GM12891 (cell line): ENCODE results near the gene SQSTM1.

Experiments used
- DNase-seq: peaks from one replicate; pipeline ENCODE4 v3.0.0; 2011; ENCODE audit warnings: low spot score; ENCODE audit not compliant: insufficient read length
- FAIRE-seq: peaks from 2 replicates; lab custom pipeline; 2011; peaks lifted over from hg19 to GRCh38; lab: Jason Lieb, UNC
- PAX5 ChIP-seq: IDR thresholded peaks from 2 replicates; pipeline ENCODE4 v1.6.1; 2011; ENCODE audit warnings: low read length, moderate library complexity, mild to moderate bottlenecking; ENCODE audit not compliant: insufficient read depth, severe bottlenecking
- POLR2A ChIP-seq: IDR thresholded peaks from 2 replicates; pipeline ENCODE4 v1.6.1; 2011; ENCODE audit warnings: low read depth, low read length, control low read depth
- POLR2AphosphoS5 ChIP-seq: IDR thresholded peaks from 2 replicates; pipeline ENCODE4 v1.6.1; 2011; ENCODE audit warnings: low read depth, low read length, control low read depth
- POU2F2 ChIP-seq: IDR thresholded peaks from 2 replicates; pipeline ENCODE4 v1.6.1; 2011; ENCODE audit warnings: low read depth, mild to moderate bottlenecking, control low read depth, low read length, moderate library complexity
- SPI1 ChIP-seq: IDR thresholded peaks from 2 replicates; pipeline ENCODE4 v1.6.1; 2011; ENCODE audit warnings: low read depth, low read length, control low read depth
- TAF1 ChIP-seq: IDR thresholded peaks from 2 replicates; pipeline ENCODE4 v1.6.1; 2011; ENCODE audit warnings: low read depth, low read length, control low read depth

The SQSTM1 gene

DNA sequence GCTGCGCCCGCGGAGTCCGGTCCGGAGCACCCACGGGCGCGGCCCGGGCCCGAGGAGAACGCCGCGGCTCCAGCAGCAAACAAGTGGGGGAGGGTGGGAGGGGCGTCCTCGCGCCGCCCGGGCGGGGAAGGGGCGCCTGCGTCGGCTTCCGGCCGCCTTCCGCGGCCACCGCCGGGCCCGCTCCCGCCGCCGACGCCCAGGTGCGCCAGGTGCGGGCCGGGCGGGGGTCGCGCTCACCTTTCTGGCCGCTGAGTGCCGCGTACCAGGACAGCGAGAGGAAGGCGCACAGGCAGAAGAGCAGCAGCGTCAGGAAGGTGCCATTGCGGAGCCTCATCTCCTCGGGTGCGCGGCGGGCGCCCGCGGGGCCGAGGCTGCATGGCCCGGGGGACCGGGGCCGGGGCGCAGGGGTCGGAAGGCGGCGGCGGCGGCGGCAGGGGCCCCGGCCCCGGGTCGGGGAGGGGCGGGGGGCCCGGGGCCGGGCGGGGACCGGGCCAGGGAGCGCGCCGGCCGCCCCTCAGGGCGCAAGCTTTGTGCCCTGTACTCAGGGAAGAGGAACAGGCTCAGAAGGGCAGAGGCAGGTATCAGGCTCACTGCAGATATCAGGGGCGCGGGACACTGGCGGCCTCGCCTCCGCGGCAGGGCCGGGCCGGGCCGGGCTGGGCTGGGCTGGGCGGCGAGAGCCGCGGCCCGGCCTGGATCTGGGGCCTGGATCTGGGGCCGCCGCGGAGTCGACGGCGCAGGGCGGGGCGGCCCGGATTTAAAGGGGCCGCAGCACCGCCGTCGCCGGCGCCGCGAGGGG is 14.3 kb upstream of the SQSTM1 start, which contains the start of gene MGAT4B:
TSS of gene MGAT4B (minus strand) at position 617 of the 799 bp plus-strand sequence. CDS start at position 334, 283 bp downstream.
- FAIRE-seq: peak; percentile 63

DNA sequence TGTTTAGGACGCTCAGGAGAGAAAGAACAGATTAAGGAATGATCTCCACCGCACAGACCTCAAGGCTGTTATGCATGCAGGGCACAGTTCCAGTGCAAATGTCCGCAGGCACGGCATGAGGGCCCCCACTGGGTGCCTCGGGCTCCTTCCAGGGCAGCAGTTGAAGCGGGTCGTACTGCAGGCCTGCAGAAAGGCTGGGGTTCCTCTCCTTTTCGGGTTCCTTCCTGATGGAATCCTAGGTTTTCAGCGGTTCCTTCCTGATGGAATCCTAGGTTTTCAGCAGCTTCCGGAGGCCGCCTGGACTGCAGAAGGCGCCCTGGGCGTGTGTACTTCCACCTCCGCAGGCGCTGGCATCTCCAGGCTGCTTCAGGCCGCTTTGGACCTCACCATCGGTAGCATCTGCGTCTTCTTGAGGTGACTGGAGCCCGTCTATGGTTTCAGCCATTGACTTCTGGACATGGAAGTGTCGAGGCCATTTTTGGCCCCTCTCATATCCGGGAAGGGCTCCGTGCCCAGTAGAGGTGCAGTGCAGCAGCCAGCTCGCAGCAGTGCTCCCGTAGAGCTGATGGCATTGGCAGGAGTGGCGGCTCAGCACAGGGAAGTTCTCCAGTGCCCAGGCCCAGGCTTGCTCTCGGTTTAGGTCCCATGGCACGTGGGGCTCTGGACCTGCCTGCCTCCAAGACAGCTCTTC is 8.4 kb upstream of the SQSTM1 start:
- FAIRE-seq: no peak
- no peak for TF ChIP-seq POU2F2
- no peak for TF ChIP-seq PAX5
- TF ChIP-seq POLR2AphosphoS5: no peak
- TF ChIP-seq POLR2A: no peak
- TF ChIP-seq TAF1: no peak
- no peak for TF ChIP-seq SPI1
- DNase-seq: no peak

More for the DNA sequence above, 14.3 kb upstream of the SQSTM1 start, which contains the start of gene MGAT4B:
- TF ChIP-seq POU2F2 (no peak), TAF1 (peak; percentile 69), POLR2A (peak; percentile 24; the same call in 1 of the 2 replicates), POLR2AphosphoS5 (peak; percentile 47; the same call in 1 of the 2 replicates), SPI1 (no peak), PAX5 (no peak)
- DNase-seq: peak; percentile 91

DNA sequence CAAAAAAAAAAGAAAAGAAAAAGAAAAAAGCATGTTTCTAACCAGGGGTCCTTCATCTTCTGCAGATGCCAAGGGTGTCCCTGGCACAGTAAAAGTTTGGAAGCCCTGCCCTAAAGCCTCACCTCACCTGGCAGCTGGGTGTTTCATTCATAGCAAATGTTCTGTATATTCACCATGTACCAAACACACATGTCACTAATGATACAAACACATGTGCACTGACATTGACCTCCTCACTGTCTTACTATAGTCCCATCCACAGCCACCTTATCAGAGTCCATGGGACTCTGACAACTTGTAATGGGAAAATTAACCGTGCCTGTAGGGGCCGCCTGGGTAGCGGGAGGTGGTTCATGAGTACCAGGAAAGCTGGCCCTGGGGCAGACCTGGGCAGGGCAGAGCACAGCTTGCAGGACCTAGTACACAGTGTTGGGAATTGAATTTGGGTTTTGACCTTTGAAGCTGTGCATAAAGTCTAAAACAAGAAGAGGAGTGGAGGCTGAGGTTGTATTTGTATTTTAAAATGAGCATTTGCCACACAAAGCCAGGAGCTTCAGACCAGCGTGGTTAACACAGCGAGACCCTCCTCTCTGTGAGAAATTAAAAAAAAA is 7.6 kb upstream of the SQSTM1 start:
- FAIRE-seq (no peak), DNase-seq (no peak)
- TF ChIP-seq PAX5: no peak
- TF ChIP-seq TAF1: no peak
- no peak for TF ChIP-seq POLR2A
- TF ChIP-seq SPI1: no peak
- TF ChIP-seq POLR2AphosphoS5: no peak
- no peak for TF ChIP-seq POU2F2

DNA sequence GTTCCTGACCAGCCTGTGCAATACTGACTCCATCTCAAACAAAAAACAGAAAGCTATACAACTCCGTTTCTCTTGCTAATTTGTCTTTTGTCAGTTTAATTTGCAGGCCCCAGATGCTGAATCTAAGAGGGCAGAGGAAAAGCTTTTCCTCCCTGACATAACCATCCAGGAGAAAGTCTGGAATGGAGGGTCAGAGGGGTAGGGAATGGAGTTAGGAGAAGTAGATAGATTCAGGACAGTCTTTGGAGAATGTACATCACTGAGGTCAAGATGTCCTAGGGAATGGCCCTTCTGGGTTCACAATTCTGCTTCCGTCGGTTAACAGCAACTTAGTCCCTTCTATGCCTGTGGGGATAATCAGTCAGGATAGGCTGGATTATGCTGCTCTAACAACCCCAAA is 6.6 kb upstream of the SQSTM1 start:
- no peak for FAIRE-seq
- DNase-seq: no peak
- TF ChIP-seq POLR2A: no peak
- TF ChIP-seq PAX5: no peak
- TF ChIP-seq TAF1: no peak
- TF ChIP-seq POLR2AphosphoS5: no peak
- TF ChIP-seq SPI1: no peak
- no peak for TF ChIP-seq POU2F2

DNA sequence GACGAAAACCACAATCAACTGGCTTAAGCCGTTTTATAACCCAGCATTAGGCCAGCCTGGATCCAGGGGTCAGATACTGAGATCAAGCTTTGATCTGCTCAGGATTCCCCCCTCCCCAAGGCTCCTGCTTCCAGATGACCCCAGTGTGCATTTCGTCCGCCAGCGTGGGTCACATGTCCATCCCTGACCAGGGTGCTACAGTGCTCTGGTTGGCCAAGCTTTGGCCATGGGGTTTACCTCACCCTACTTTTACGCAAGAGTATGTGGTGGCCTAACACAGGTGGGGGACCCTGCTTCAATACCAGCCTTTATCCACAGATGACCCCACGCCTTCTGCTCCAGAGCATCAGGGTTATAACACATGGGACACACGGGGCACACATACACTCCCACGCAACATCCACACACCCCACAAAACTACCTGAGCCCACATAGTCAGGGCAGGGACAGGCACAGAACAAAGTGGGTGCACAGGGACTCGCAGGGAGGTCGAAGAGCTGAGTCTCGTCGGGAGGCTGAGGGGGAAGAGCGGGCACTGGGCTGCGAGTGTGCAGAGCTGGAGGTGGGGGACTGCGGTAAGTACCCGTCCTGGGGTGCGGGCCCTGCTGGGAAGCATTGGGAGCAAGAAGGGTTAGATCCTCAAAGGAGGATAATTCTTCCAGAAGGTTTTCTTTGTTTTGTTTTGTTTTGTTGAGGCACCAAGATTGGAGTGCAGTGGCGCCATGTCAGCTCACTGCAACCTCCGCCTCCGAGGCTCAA is 5.0 kb upstream of the SQSTM1 start:
- FAIRE-seq: no peak
- TF ChIP-seq POLR2A (no peak), PAX5 (no peak), SPI1 (no peak), TAF1 (no peak), POLR2AphosphoS5 (no peak), POU2F2 (no peak)
- no peak for DNase-seq

DNA sequence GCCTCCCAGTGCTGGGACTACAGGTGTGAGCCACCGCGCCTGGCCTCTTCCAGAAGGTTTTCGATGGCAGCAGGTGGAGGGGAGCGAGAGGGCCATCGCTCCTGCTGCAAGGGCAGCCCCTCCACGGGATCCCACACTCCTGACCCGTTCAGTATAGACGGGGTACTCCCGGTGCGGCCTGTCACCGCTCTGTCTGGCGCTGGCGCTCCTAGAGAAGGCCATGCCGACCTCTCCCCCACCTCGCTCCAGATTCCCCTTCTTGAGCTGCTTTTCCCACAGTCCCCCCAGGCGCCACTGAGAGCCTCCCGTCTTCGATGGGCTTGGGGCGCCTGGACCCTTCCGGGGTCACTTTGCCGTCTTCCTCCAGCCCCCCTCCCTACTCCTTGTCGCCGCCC is 4.3 kb upstream of the SQSTM1 start:
- DNase-seq: no peak
- TF ChIP-seq POLR2AphosphoS5 (no peak), PAX5 (no peak), POU2F2 (no peak), SPI1 (no peak), POLR2A (no peak), TAF1 (no peak)
- no peak for FAIRE-seq

DNA sequence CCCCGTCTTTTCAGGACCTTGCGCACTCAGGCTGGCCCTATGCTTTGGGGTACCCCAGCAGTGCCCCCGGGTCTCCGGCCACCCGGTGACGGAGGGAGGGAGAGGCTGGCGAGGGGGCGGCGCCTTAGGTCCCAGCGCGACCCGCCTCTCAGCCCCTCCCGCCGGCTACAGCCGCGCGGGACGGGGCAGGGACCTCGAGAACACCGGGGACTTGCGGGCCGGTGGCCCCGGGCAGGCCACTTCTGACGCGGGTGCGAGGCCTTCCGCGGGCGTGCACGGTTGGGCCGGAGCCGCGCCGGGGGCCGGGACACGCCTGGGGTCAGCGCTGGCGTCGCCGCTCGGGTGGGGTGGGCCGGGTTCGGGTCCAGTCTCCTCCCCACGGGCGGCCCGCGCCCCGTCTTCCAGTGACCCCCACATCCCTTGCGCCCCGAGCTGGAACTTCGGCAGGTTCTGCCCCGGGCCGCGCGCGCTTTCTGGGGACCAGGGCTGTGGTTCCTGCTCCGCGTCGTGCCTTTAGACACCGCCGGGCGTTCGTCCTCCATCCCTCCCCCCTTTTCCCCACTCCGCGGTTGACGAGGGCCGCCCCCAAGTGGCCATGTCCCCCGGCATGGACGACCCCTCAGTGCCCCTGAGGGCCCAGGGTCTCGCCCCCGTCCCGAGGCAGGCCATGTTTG is 3.8 kb upstream of the SQSTM1 start:
- DNase-seq (no peak), FAIRE-seq (no peak)
- TF ChIP-seq SPI1 (no peak), PAX5 (no peak), POLR2AphosphoS5 (no peak), POU2F2 (no peak), TAF1 (no peak), POLR2A (no peak)

DNA sequence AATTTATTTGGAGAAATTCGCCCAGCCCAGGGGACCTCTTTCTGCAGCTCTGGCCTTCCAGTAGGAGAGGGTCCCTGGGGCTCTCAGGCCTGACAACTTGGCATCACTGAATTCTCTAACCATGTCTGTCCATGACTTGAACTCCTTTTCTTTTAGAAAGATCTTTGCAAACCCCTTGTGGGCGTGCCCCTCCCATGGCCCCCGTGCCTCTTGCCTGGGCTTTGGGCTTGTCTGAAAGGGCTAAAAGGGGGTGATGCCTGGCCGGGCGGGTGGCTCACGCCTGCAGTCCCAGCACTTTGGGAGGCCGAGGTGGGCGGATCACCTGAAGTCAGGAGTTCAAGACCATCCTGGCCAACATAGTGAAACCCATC is 3.2 kb upstream of the SQSTM1 start:
- FAIRE-seq (no peak), DNase-seq (no peak)
- TF ChIP-seq POLR2A (no peak), POLR2AphosphoS5 (no peak), POU2F2 (no peak), TAF1 (no peak)
